Pancreas (tissue), 10 donors: ENCODE results near the gene BMP4. TPM values are rescaled to one million over a fixed set of nuclear protein-coding genes. Genes with fewer than 3 reads are reported as not detected.
A peak's percentile ranks its signal among the peaks of the same experiment; 100 is the strongest.

Experiments
- ATAC-seq, 4 donors: fragments of 200-7000 bp; cut with Tn5 transposase; one replicate each; pipeline versions ENCODE4 v1.8.0 to v1.9.1; 2020; ENCODE audit warnings: mild to moderate bottlenecking in 4 of 4, moderate library complexity in 4 of 4
- DNase-seq, 6 donors: peaks; one replicate each; pipeline ENCODE4 v3.0.0-alpha.2; 2020
- FAIRE-seq: peaks from 2 replicates; lab custom pipeline; 2012; peaks lifted over from hg19 to GRCh38; lab: Jason Lieb, UNC
- H3K27ac ChIP-seq, 4 donors: fragments of 200-600 bp; sonication (generic); 1 replicate in 3 of 4; 2 replicates in 1 of 4; pipeline versions ENCODE4 v1.5.0 to v1.8.0; 2020
- H3K27me3 ChIP-seq, 4 donors: fragments of 200-600 bp; one replicate each; pipeline ENCODE4 v1.8.0; 2021
- H3K36me3 ChIP-seq, 3 donors: fragments of 200-600 bp; sonication (generic) in 1 of 3; one replicate each; pipeline versions ENCODE4 v1.5.0 to v1.8.0; 2020 to 2021
- H3K4me1 ChIP-seq, 3 donors: fragments of 200-600 bp; one replicate each; pipeline ENCODE4 v1.8.0; 2021
- H3K4me3 ChIP-seq, 4 donors: fragments of 200-600 bp; sonication (generic) in 2 of 4; one replicate each; pipeline versions ENCODE4 v1.5.0 to v1.8.0; 2020 to 2021
- H3K9me3 ChIP-seq, 4 donors: fragments of 200-600 bp; one replicate each; pipeline ENCODE4 v1.8.0; 2021
- CTCF ChIP-seq, 4 donors: fragments of 200-600 bp; sonication (generic) in 3 of 4; IDR thresholded peaks; one replicate each; pipeline versions ENCODE4 v1.5.0 to v1.8.0; 2021; ENCODE audit warnings: antibody characterized with exemption in 4 of 4
- WGBS, 2 donors: extraction: QIAGEN DNeasy Blood & Tissue Kit; methylation state at CpG; one replicate each; pipeline ENCODE4 v1.1.7; 2013; 5-methylcytosine and 5-hydroxymethylcytosine counted together
- intact Hi-C, 3 donors: fragments of 100-400 bp; cut with DNase I; formaldehyde crosslinking; loops; one replicate each; pipeline versions ENCODE4 v1.11.1 to v1.14.2; 2022
- polyA plus RNA-seq, 2 donors: library from polyadenylated mRNA; stranded (reverse); fragments of 200-250 nt; gene quantifications; one replicate each; pipeline ENCODE4 v1.2.3, GENCODE V29; 2013
- total RNA-seq, 6 donors: library from RNA; stranded (reverse); fragmentation: NEBNext Ultra II Directional in 4 of 6; extraction: Animal tissue kit (Norgen Biotek cat#: 25700) in 4 of 6; gene quantifications; one replicate each; pipeline versions ENCODE4 v1.2.1 to v1.2.4, GENCODE V29; 2021 to 2023
- donor health status: healthy with polysubstance abuse.
- donor health status: DM: no; HTN: no; CAD: no; lungs with moderate emphysema.
- donor health status: DM: no; HTN: no; CAD: no.
- donor health status: control.
- donor health status: control.
- donor health status: Bipolar disorder and iron deficiency.
- donor health status: DM: yes; HTN: yes; CAD: no.
- donor health status: DM: no; HTN: no; CAD: no.
- donor health status: DM: no; HTN: no; CAD: no.
- donor health status: DM: yes; HTN: yes; CAD: no.

Gene BMP4
- total and polyA plus RNA-seq, 8 donors: 0.59 to 4.6 (median 1.9) TPM

GRCh38 chr14:53950031-53950793, 6.4 kb downstream of the BMP4 start:
- no peak for TF ChIP-seq CTCF (IDR thresholded peaks at IDR 0.05)
- Histone ChIP-seq H3K4me3 (no peak overlapping the region), H3K9me3 (no peaks in the 10 kb centered on the region), H3K27me3 (no peaks in the 10 kb centered on the region), H3K36me3 (no peaks in the 10 kb centered on the region), H3K27ac (no peak overlapping the region), H3K4me1 (peaks cover 0 to 11% (median 0%) of the 10 kb centered on the region in 3 donors)
- no peak for DNase-seq
- WGBS, 2 donors: 91 to 95% methylated on average over 21 to 24 of the region's 24 CpGs
- intact Hi-C loops: no loop called here
- FAIRE-seq: no peak
- ATAC-seq: no peak

GRCh38 chr14:53949201-53949600, 7.4 kb downstream of the BMP4 start:
- no peak for ATAC-seq
- no peaks in the 10 kb centered on the region for H3K9me3 ChIP-seq
- no peak for FAIRE-seq
- H3K27me3 ChIP-seq: no peaks in the 10 kb centered on the region
- H3K4me3 ChIP-seq: no peak overlapping the region
- H3K27ac ChIP-seq: no peak overlapping the region
- H3K4me1 ChIP-seq: peaks cover 0 to 5% (median 0%) of the 10 kb centered on the region in 3 donors
- no peak for DNase-seq
- TF ChIP-seq CTCF (IDR thresholded peaks at IDR 0.05): no peak
- intact Hi-C loops: no loop called here
- no peaks in the 10 kb centered on the region for H3K36me3 ChIP-seq
- WGBS, 2 donors: 89 to 96% methylated on average over 1 of the region's 1 CpG

GRCh38 chr14:53948205-53948884, 8.3 kb downstream of the BMP4 start:
- peaks cover 0 to 5% (median 0%) of the 10 kb centered on the region in 3 donors for H3K4me1 ChIP-seq
- no peaks in the 10 kb centered on the region for H3K9me3 ChIP-seq
- DNase-seq (no peak), ATAC-seq (no peak), FAIRE-seq (no peak)
- H3K4me3 ChIP-seq: no peak overlapping the region
- H3K36me3 ChIP-seq: no peaks in the 10 kb centered on the region
- 71 to 85% methylated on average over 6 of the region's 6 CpGs for WGBS, 2 donors
- no peak for TF ChIP-seq CTCF (IDR thresholded peaks at IDR 0.05)
- no peak overlapping the region for H3K27ac ChIP-seq
- intact Hi-C loops: no loop called here
- H3K27me3 ChIP-seq: no peaks in the 10 kb centered on the region

GRCh38 chr14:53947452-53948204, 9.0 kb downstream of the BMP4 start:
- Histone ChIP-seq H3K36me3 (no peaks in the 10 kb centered on the region), H3K4me1 (peaks cover 0 to 5% (median 0%) of the 10 kb centered on the region in 3 donors), H3K4me3 (peak overlapping the region in 1 of 4 donors; percentile 46), H3K9me3 (no peaks in the 10 kb centered on the region), H3K27me3 (no peaks in the 10 kb centered on the region), H3K27ac (no peak overlapping the region)
- ATAC-seq (no peak), FAIRE-seq (no peak), DNase-seq (no peak)
- 61 to 62% methylated on average over 12 of the region's 12 CpGs for WGBS, 2 donors
- no peak for TF ChIP-seq CTCF (IDR thresholded peaks at IDR 0.05)
- intact Hi-C loops: no loop called here
